ENCODE measurements around the gene MGAT3.

DNA sequence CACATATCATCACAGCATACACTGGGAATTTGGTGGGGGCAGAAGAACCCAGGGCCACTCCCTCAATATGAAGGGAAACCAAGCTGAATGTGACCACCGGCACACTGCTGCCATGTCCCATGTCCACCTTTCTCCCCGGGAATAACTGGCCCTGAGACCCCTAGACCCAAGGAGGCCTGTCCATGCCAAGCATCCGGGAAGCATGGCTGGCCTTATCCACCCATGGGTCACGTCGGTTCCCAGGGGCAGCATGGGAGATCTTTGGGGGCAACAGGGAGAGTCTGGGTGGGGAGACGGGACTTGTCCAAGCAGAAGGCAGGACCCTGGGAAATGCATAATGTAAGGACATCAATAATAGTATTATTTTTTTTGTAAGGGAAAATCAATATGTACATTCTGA lies 34.9 kb downstream of the MGAT3 start:
- TF ChIP-seq MYC (IDR thresholded peaks at IDR 0.05; ENCODE audit: low read depth, low read length), result no peak
- no peak for TF ChIP-seq POLR2AphosphoS5 (IDR thresholded peaks at IDR 0.05; ENCODE audit: insufficient read depth, low read depth, low read length)

Measured in endothelial cell of umbilical vein (primary cell).